ENCODE measurements around the gene TAAR5. TPM values are rescaled to one million over a fixed set of nuclear protein-coding genes. Genes with fewer than 3 reads are reported as not detected.
"Not testable (repeated sequence)": the region's sequence is repeated elsewhere in the genome, so short reads cannot be mapped to it uniquely, and the experiment has no call there.

Gene TAAR5
- total RNA-seq, 1 donor from 2014 or later: not detected

DNA sequence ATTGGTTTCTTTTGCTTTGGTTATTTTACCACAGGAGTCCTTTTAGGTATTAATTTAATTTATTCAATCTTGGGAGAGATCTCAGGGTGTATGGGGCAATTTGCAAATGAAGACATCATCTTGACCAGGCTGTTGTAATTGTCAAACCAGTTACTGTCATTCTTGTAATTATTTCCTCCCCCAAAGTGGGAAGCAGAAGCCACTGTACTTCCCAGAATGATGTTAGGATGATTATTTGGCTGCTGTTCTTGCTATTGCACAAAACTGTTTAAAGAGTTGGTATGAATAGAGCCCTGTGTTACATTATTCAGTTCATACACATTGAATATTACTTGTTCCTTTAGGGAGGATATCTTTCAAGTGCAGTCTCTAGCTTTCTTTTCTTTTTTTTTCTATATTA is 17.8 kb downstream of the TAAR5 start:
- DNase-seq (ENCODE audit: low spot score): no peak

GRCh38 chr6:132570221-132570777 is 19.2 kb downstream of the TAAR5 start, which contains the start of gene TAAR6:
Gene TAAR6, plus strand, starts transcription at chr6:132570322. Its CDS starts 0 bp downstream, at chr6:132570322.
- DNase-seq (ENCODE audit: low spot score): no peak

GRCh38 chr6:132569170-132569569 is 20.4 kb downstream of the TAAR5 start:
- no peak for DNase-seq (ENCODE audit: low spot score)

GRCh38 chr6:132568611-132569010 is 20.9 kb downstream of the TAAR5 start:
- DNase-seq (ENCODE audit: low spot score): no peak

DNA sequence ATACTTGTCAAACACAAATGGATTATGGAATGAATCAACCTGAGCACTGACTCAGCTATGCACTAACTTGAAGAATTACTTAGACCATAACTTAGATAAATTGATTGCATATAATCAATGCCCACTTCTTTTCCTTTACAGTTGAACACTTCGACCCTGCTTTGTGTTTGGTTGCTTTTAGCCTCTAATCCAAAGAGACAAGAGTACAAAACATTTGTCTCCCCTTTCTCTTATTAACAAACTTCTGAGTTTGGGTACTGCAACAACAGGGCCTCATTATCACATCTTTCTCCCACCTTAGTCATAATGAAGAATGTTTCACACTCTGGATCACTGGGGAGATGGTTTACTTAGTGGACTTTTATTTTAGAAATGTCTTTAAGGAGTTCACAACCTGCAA is 22.0 kb downstream of the TAAR5 start:
- DNase-seq (ENCODE audit: low spot score): no peak

DNA sequence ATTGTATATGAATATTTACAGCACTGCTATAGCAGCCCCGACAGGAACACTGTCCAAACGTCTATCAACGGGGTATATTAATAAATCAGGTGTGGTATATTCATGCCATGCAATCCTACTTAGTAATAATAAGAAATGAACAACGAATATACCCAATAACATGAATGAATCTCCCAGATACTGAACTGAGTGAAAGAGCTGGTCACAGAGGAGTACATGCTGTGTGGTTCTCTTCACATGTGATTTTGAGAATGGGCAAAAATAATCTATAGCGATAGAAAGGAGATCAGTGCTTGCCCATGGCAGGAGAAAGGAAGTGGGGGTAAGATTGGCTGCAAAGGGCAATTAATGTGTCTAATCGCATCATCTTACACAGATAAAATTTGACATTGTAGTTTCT is 23.1 kb downstream of the TAAR5 start:
- no peak for DNase-seq (ENCODE audit: low spot score)

GRCh38 chr6:132560087-132560486 is 29.5 kb downstream of the TAAR5 start:
- DNase-seq (ENCODE audit: low spot score): not testable (repeated sequence)

GRCh38 chr6:132552372-132552771 is 37.2 kb downstream of the TAAR5 start, which contains the start of gene TAAR8:
Gene TAAR8, plus strand, starts transcription at chr6:132552672. Its CDS starts 21 bp downstream, at chr6:132552693.
- no peak for DNase-seq (ENCODE audit: low spot score)

DNA sequence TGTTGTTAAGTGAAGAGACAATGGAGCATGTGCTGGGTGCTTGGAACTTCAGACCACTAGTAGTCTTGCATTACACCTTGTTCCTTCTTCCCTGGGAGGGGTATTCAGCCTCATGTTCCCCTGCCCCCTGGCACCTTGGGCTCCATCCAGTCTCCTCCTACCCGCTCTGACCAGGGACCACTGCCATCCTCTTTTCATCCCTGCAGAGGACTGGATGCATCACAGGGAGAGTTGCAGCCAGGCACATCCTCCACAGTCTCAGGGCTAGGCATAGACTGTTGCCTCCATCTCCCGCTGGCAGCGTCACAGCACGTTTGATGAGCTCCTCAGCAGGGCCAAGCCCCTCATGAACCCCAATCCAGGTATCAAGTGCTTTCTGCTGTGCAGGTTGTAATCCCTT is 38.3 kb downstream of the TAAR5 start:
- DNase-seq (ENCODE audit: low spot score): no peak

DNA sequence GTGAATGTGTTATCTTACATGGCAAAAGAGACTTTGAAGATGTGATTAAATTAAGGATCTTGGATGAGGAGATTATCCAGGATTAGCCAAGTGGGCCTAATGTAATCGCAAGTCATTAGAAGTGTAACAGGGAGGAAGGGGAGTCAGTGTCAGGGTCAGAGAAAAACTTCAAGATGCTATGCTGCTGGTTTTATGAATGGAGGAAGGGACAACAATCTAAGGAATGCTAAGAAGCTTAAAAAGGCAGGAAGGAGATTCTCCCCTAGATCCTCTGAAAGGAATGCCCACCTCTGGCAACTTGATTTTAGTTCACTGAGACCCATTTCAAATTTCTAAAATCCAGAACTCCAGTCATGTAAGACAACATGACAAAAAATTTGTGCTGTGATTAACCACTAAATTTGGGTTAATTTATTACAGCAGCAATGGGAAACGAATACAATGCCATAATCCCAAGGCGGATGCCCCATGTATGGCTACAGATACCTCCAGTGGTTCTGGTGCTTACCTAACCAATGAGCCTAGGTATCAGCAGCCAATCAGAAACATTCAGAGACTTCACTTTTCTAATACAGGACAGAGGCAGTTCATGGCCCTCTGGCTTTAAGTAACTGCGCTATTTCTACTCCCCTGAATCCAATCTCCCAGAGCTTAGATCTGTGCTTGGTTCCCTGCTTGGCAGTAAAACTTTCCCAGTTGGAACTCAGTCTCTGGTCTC is 40.6 kb downstream of the TAAR5 start:
- DNase-seq (ENCODE audit: low spot score): no peak

GRCh38 chr6:132544826-132545225 is 44.7 kb downstream of the TAAR5 start:
- DNase-seq (ENCODE audit: low spot score): no peak

Other genes starting within 250 kb of the TAAR5 start
- 2.2 TPM for gene MOXD1, start 188.3 kb downstream of the TAAR5 start, total RNA-seq
- 96.3 TPM for gene STX7, start 76.6 kb downstream of the TAAR5 start, total RNA-seq
- not detected for gene TAAR9, start 51.5 kb downstream of the TAAR5 start, total RNA-seq
- gene TAAR8, start 37.1 kb downstream of the TAAR5 start, total RNA-seq: not detected
- gene TAAR6, start 19.4 kb downstream of the TAAR5 start, total RNA-seq: not detected
- not detected for gene TAAR2, start 34.5 kb upstream of the TAAR5 start, total RNA-seq
- gene TAAR1, start 69.4 kb upstream of the TAAR5 start, total RNA-seq: not detected
- gene VNN1, start 124.3 kb upstream of the TAAR5 start, total RNA-seq: 9.7 TPM
- 32.6 TPM for gene VNN2, start 168.2 kb upstream of the TAAR5 start, total RNA-seq
- gene SLC18B1, start 208.9 kb upstream of the TAAR5 start, total RNA-seq: 17.8 TPM
- 935 TPM for gene RPS12, start 224.8 kb upstream of the TAAR5 start, total RNA-seq